ENCODE results near the gene RAB3GAP1.

The RAB3GAP1 gene

GRCh38 chr2:135162377-135162776 lies 110.3 kb downstream of the RAB3GAP1 start:
- CTCF ChIA-PET, result no interaction called here
- peaks cover 27 to 67% of the 10 kb centered on the region in 2 experiments for H3K36me3 ChIP-seq (ENCODE audit: control insufficient read depth in 2 of 2, insufficient read depth in 1 of 2, low read length in 2 of 2)
- TF ChIP-seq ZNF785 (tag by site-specific recombination; IDR thresholded peaks at IDR 0.05) (no peak), ZSCAN4 (tag by site-specific recombination; IDR thresholded peaks at IDR 0.05) (no peak)
- no peak overlapping the region for H3K4me3 ChIP-seq (ENCODE audit: low read depth, low read length)
- POLR2A ChIA-PET, result no interaction called here
- no peak overlapping the region for H3K27ac ChIP-seq (ENCODE audit: extremely low read depth, low read depth, low read length)
- H3K4me1 ChIP-seq (ENCODE audit: control insufficient read depth, insufficient read depth, low read length), result no peaks in the 10 kb centered on the region
- H3K9me3 ChIP-seq (ENCODE audit: control insufficient read depth, insufficient read depth, low read depth, low read length), result no peaks in the 10 kb centered on the region

GRCh38 chr2:135162786-135163185 lies 110.7 kb downstream of the RAB3GAP1 start:
- H3K27ac ChIP-seq (ENCODE audit: extremely low read depth, low read depth, low read length), result no peak overlapping the region
- CTCF ChIA-PET, result no interaction called here
- peaks cover 23 to 68% of the 10 kb centered on the region in 2 experiments for H3K36me3 ChIP-seq (ENCODE audit: control insufficient read depth in 2 of 2, insufficient read depth in 1 of 2, low read length in 2 of 2)
- no peaks in the 10 kb centered on the region for H3K9me3 ChIP-seq (ENCODE audit: control insufficient read depth, insufficient read depth, low read depth, low read length)
- H3K4me1 ChIP-seq (ENCODE audit: control insufficient read depth, insufficient read depth, low read length), result no peaks in the 10 kb centered on the region
- no peak overlapping the region for H3K4me3 ChIP-seq (ENCODE audit: low read depth, low read length)
- TF ChIP-seq ZNF274 (IDR thresholded peaks at IDR 0.05; ENCODE audit: low read length), result no peak
- no peak for TF ChIP-seq ZNF274 (tag by site-specific recombination; IDR thresholded peaks at IDR 0.05; ENCODE audit: borderline replicate concordance)
- no peak for TF ChIP-seq WT1 (tag by site-specific recombination; IDR thresholded peaks at IDR 0.05)
- no peak for TF ChIP-seq ZNF626 (tag by site-specific recombination; IDR thresholded peaks at IDR 0.05)
- TF ChIP-seq ZNF544 (tag by site-specific recombination; IDR thresholded peaks at IDR 0.05), result no peak
- TF ChIP-seq ZNF121 (tag by site-specific recombination; IDR thresholded peaks at IDR 0.05), result no peak
- no peak for TF ChIP-seq CTCF (tag by site-specific recombination; IDR thresholded peaks at IDR 0.05)
- no peak for TF ChIP-seq KLF1 (tag by site-specific recombination; IDR thresholded peaks at IDR 0.05)
- no peak for TF ChIP-seq ZNF146 (tag by site-specific recombination; IDR thresholded peaks at IDR 0.05)
- TF ChIP-seq OVOL3 (tag by site-specific recombination; IDR thresholded peaks at IDR 0.05), result no peak
- TF ChIP-seq GFI1B (tag by site-specific recombination; IDR thresholded peaks at IDR 0.05), result no peak
- no peak for TF ChIP-seq ZNF664 (tag by site-specific recombination; IDR thresholded peaks at IDR 0.05)
- TF ChIP-seq ZNF768 (tag by site-specific recombination; IDR thresholded peaks at IDR 0.05), result no peak
- no peak for TF ChIP-seq ZBTB44 (tag by site-specific recombination; IDR thresholded peaks at IDR 0.05)
- no peak for TF ChIP-seq ZNF629 (tag by site-specific recombination; IDR thresholded peaks at IDR 0.05)
- TF ChIP-seq ZNF37A (tag by site-specific recombination; IDR thresholded peaks at IDR 0.05), result no peak
- no peak for TF ChIP-seq ZNF292 (tag by site-specific recombination; IDR thresholded peaks at IDR 0.05; ENCODE audit: borderline replicate concordance, low read depth)
- no peak for TF ChIP-seq ZBTB48 (tag by site-specific recombination; IDR thresholded peaks at IDR 0.05)
- POLR2A ChIA-PET, result no interaction called here

GRCh38 chr2:135163306-135163705 lies 111.2 kb downstream of the RAB3GAP1 start:
- ChIA-PET CTCF (interaction anchor here (0.7 kb wide), 1 partner anchor 89 kb away, joined by 3 read pairs; no protein-coding TSS in a partner anchor), POLR2A (no interaction called here)
- H3K4me3 ChIP-seq (ENCODE audit: low read depth, low read length), result no peak overlapping the region
- H3K9me3 ChIP-seq (ENCODE audit: control insufficient read depth, insufficient read depth, low read depth, low read length), result no peaks in the 10 kb centered on the region
- no peaks in the 10 kb centered on the region for H3K4me1 ChIP-seq (ENCODE audit: control insufficient read depth, insufficient read depth, low read length)
- no peak overlapping the region for H3K27ac ChIP-seq (ENCODE audit: extremely low read depth, low read depth, low read length)
- H3K36me3 ChIP-seq (ENCODE audit: control insufficient read depth in 2 of 2, insufficient read depth in 1 of 2, low read length in 2 of 2), result peaks cover 20 to 68% of the 10 kb centered on the region in 2 experiments
- no peak for TF ChIP-seq ZFP3 (tag by site-specific recombination; IDR thresholded peaks at IDR 0.05; ENCODE audit: low read depth)
- no peak for TF ChIP-seq HOXD13 (CRISPR knock-in tag; IDR thresholded peaks at IDR 0.05; ENCODE audit: borderline replicate concordance)
- TF ChIP-seq HOXA7 (CRISPR knock-in tag; IDR thresholded peaks at IDR 0.05; ENCODE audit: borderline replicate concordance), result no peak
- no peak for TF ChIP-seq HIC1 (tag by site-specific recombination; IDR thresholded peaks at IDR 0.05)
- TF ChIP-seq ZNF416 (tag by site-specific recombination; IDR thresholded peaks at IDR 0.05), result no peak
- no peak for TF ChIP-seq ZNF704 (tag by site-specific recombination; IDR thresholded peaks at IDR 0.05)
- TF ChIP-seq ZNF214 (tag by site-specific recombination; IDR thresholded peaks at IDR 0.05; ENCODE audit: borderline replicate concordance), result no peak

All from HEK293 (cell line).